Pancreas (tissue), 10 donors: Measurements from ENCODE around the gene SORL1-AS1.

ENCODE experiments used
- ATAC-seq, 4 donors: fragments of 200-7000 bp; cut with Tn5 transposase; one replicate each; pipeline versions ENCODE4 v1.8.0 to v1.9.1; 2020; ENCODE audit warnings: mild to moderate bottlenecking in 4 of 4, moderate library complexity in 4 of 4
- DNase-seq, 6 donors: peaks; one replicate each; pipeline ENCODE4 v3.0.0-alpha.2; 2020
- FAIRE-seq: peaks from 2 replicates; lab custom pipeline; 2012; peaks lifted over from hg19 to GRCh38; lab: Jason Lieb, UNC
- H3K27ac ChIP-seq, 4 donors: fragments of 200-600 bp; sonication (generic); 1 replicate in 3 of 4; 2 replicates in 1 of 4; pipeline versions ENCODE4 v1.5.0 to v1.8.0; 2020
- H3K27me3 ChIP-seq, 4 donors: fragments of 200-600 bp; one replicate each; pipeline ENCODE4 v1.8.0; 2021
- H3K36me3 ChIP-seq, 3 donors: fragments of 200-600 bp; sonication (generic) in 1 of 3; one replicate each; pipeline versions ENCODE4 v1.5.0 to v1.8.0; 2020 to 2021
- H3K4me1 ChIP-seq, 3 donors: fragments of 200-600 bp; one replicate each; pipeline ENCODE4 v1.8.0; 2021
- H3K4me3 ChIP-seq, 4 donors: fragments of 200-600 bp; sonication (generic) in 2 of 4; one replicate each; pipeline versions ENCODE4 v1.5.0 to v1.8.0; 2020 to 2021
- H3K9me3 ChIP-seq, 4 donors: fragments of 200-600 bp; one replicate each; pipeline ENCODE4 v1.8.0; 2021
- CTCF ChIP-seq, 4 donors: fragments of 200-600 bp; sonication (generic) in 3 of 4; IDR thresholded peaks; one replicate each; pipeline versions ENCODE4 v1.5.0 to v1.8.0; 2021; ENCODE audit warnings: antibody characterized with exemption in 4 of 4
- WGBS, 2 donors: extraction: QIAGEN DNeasy Blood & Tissue Kit; methylation state at CpG; one replicate each; pipeline ENCODE4 v1.1.7; 2013; 5-methylcytosine and 5-hydroxymethylcytosine counted together
- intact Hi-C, 3 donors: fragments of 100-400 bp; cut with DNase I; formaldehyde crosslinking; loops; one replicate each; pipeline versions ENCODE4 v1.11.1 to v1.14.2; 2022
- donor health status: healthy with polysubstance abuse.
- donor health status: DM: no; HTN: no; CAD: no; lungs with moderate emphysema.
- donor health status: DM: no; HTN: no; CAD: no.
- donor health status: control.
- donor health status: control.
- donor health status: Bipolar disorder and iron deficiency.
- donor health status: DM: yes; HTN: yes; CAD: no.
- donor health status: DM: no; HTN: no; CAD: no.
- donor health status: DM: no; HTN: no; CAD: no.
- donor health status: DM: yes; HTN: yes; CAD: no.

SORL1-AS1 gene

GRCh38 chr11:121444526-121444925 lies 8.2 kb downstream of the SORL1-AS1 start:
- intact Hi-C loops, result no loop called here
- H3K4me3 ChIP-seq, result no peak overlapping the region
- DNase-seq (no peak), FAIRE-seq (no peak), ATAC-seq (no peak)
- H3K9me3 ChIP-seq, result no peaks in the 10 kb centered on the region
- WGBS, 2 donors, result 62 to 68% methylated on average over 3 of the region's 3 CpGs
- no peak for TF ChIP-seq CTCF (IDR thresholded peaks at IDR 0.05)
- H3K27ac ChIP-seq, result no peak overlapping the region
- H3K36me3 ChIP-seq, result no peaks in the 10 kb centered on the region
- no peaks in the 10 kb centered on the region for H3K4me1 ChIP-seq
- H3K27me3 ChIP-seq, result no peaks in the 10 kb centered on the region

DNA sequence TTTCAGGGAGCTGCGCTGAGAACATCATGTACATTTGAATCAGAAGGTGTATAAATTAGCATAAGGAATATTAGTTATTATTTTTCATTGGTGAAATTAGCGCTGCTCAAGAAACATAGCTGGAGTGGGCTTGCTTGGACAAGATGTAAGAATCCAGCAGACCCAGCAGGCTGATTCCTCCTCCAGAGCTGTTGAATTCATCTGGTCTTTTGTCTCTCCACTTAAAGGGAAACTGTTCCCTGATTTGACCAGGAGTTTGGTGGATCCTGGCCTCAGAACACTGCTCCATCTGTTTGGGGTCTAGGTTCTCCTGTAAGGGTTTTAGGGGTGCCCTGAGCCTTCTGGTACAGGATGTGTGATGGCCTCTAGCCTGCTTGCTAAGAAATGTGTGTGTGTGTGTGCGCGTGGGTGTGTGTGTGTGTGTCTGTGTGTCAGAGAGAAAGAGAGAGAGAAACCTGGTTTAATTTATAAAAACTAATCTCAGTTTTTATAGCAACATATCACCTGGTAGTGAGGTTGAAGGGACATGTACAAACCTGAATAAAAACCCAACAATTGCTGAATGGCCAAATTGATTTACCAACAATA lies 9.0 kb downstream of the SORL1-AS1 start:
- no peaks in the 10 kb centered on the region for H3K36me3 ChIP-seq
- ATAC-seq (no peak), FAIRE-seq (no peak), DNase-seq (no peak)
- intact Hi-C loops, result no loop called here
- H3K9me3 ChIP-seq, result no peaks in the 10 kb centered on the region
- no peak overlapping the region for H3K4me3 ChIP-seq
- no peaks in the 10 kb centered on the region for H3K27me3 ChIP-seq
- 85 to 94% methylated on average over 4 of the region's 4 CpGs for WGBS, 2 donors
- no peaks in the 10 kb centered on the region for H3K4me1 ChIP-seq
- H3K27ac ChIP-seq, result no peak overlapping the region
- no peak for TF ChIP-seq CTCF (IDR thresholded peaks at IDR 0.05)

- Histone ChIP-seq H3K9me3 (no peaks in the 10 kb centered on the region), H3K27me3 (no peaks in the 10 kb centered on the region), H3K36me3 (no peaks in the 10 kb centered on the region), H3K4me1 (no peaks in the 10 kb centered on the region), H3K4me3 (no peak overlapping the region), H3K27ac (no peak overlapping the region)
- WGBS, 2 donors, result 66 to 73% methylated on average over 2 of the region's 2 CpGs
- ATAC-seq, result no peak
- FAIRE-seq, result no peak
- intact Hi-C loops, result no loop called here
- no peak for DNase-seq
- no peak for TF ChIP-seq CTCF (IDR thresholded peaks at IDR 0.05)
Measured at GRCh38 chr11:121441521-121441920, 11.2 kb downstream of the SORL1-AS1 start.

- no peak for DNase-seq
- H3K36me3 ChIP-seq, result no peaks in the 10 kb centered on the region
- no peak overlapping the region for H3K27ac ChIP-seq
- intact Hi-C loops, result no loop called here
- no peaks in the 10 kb centered on the region for H3K4me1 ChIP-seq
- H3K4me3 ChIP-seq, result no peak overlapping the region
- ATAC-seq, result no peak
- FAIRE-seq, result no peak
- TF ChIP-seq CTCF (IDR thresholded peaks at IDR 0.05), result no peak
- no peaks in the 10 kb centered on the region for H3K9me3 ChIP-seq
- no peaks in the 10 kb centered on the region for H3K27me3 ChIP-seq
Measured at GRCh38 chr11:121439759-121440158, 13.0 kb downstream of the SORL1-AS1 start.

GRCh38 chr11:121439337-121439736 lies 13.4 kb downstream of the SORL1-AS1 start:
- FAIRE-seq (no peak), ATAC-seq (no peak), DNase-seq (no peak)
- 76 to 84% methylated on average over 4 of the region's 4 CpGs for WGBS, 2 donors
- Histone ChIP-seq H3K4me1 (no peaks in the 10 kb centered on the region), H3K36me3 (no peaks in the 10 kb centered on the region), H3K27me3 (no peaks in the 10 kb centered on the region), H3K4me3 (no peak overlapping the region), H3K9me3 (no peaks in the 10 kb centered on the region), H3K27ac (no peak overlapping the region)
- no peak for TF ChIP-seq CTCF (IDR thresholded peaks at IDR 0.05)
- intact Hi-C loops, result no loop called here
